Sciatic nerve (tissue), 2 donors: Measurements from ENCODE around the gene EHBP1. TPM values are rescaled to one million over a fixed set of nuclear protein-coding genes. Genes with fewer than 3 reads are reported as not detected.

Experiments used
- ATAC-seq: fragments of 200-7000 bp; cut with Tn5 transposase; one replicate; pipeline ENCODE4 v1.9.1; 2020; ENCODE audit warnings: mild to moderate bottlenecking, moderate library complexity
- DNase-seq: peaks from one replicate; pipeline ENCODE4 v3.0.0-alpha.2; 2020; ENCODE audit warnings: low spot score
- intact Hi-C: fragments of 100-400 bp; cut with DNase I; formaldehyde crosslinking; loops from one replicate; pipeline ENCODE4 v1.14.2; 2022
- total RNA-seq: library from RNA; stranded (reverse); fragmentation: NEBNext Ultra II Directional; extraction: Animal tissue kit (Norgen Biotek cat#: 25700); gene quantifications from one replicate; pipeline ENCODE4 v1.2.1, GENCODE V29; 2021
- donor health status: DM: no; HTN: no; CAD: no.
- donor health status: DM: no; HTN: no; CAD: no.

Gene EHBP1
- total RNA-seq, 1 donor from 2014 or later = 310 TPM

DNA sequence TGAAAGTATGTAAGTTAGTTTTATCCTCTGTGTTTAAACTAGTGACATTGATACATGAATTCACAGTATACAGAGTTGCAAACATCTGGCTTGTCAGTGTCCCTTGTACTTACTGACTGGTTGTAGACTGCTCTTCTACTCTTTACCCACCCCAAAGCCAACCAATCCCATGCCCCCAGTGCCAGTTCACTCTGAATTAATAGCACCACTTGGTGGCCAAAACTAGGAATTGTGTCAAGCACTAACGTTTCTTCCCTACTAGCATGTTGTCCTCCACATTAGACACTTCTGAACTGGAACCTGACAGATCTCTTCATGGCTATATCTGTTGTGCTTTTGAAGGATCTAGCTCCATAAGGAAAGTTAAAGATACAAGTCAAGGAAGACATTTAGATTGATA is 317.9 kb downstream of the EHBP1 start:
- no peak for DNase-seq
- ATAC-seq = no peak
- intact Hi-C loops = no loop called here

DNA sequence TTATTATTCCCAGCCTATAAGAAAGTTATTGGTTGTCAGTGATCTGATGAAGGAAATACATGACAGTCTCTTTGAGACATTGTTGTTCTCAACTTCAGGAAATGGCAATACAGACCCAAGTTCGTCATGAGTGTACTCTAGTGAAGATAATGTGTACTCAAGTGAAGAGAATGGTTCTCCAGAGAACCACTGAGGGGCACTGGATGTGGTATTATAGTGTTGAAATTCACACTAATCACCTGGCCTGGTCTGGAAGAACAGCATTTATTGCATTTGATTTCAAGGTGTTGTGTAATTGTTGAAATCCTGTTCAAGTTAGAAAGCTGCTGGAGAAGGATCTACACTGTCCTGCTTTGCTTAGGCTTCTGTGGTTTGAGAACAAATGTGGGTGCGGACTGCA is 321.7 kb downstream of the EHBP1 start:
- DNase-seq (no peak), ATAC-seq (no peak)
- intact Hi-C loops = no loop called here

DNA sequence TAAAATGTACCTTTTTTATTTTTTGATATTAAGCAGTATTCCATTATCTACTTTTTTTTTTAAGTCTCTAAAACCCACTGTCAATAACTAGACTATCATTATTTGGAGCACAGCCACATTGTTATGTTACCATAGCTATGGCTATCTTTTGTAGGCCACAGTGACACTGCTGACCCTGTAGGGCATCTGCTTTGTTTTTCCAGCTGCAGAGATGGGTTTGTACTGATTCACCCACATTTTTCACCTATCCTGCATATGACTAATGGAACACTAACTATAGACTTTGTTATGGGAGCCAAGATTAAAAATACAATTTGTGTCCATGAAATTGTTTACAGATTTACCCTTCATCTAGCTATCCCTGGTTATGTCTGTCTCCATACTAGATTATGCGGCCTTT is 323.5 kb downstream of the EHBP1 start:
- no peak for DNase-seq
- no peak for ATAC-seq
- intact Hi-C loops = no loop called here

DNA sequence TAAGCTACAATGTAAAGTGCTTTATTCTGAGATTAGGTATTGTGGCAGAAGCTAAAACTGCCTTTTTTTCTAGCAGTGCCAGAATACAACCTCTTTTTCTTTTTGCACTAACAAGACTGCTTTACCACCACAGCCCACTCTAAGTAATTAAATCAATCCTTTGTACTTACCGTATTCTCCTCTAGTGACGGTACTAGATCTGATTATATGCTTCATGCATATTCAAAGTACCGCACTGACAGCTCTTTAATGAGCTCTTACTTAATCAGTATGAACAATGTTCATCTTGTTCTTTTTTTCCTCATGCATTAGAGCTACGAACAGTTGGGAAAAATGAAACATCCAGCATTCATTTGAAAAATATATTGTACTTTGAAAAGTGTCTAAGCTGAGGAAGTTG is 329.0 kb downstream of the EHBP1 start:
- ATAC-seq (no peak), DNase-seq (no peak)
- intact Hi-C loops = no loop called here

DNA sequence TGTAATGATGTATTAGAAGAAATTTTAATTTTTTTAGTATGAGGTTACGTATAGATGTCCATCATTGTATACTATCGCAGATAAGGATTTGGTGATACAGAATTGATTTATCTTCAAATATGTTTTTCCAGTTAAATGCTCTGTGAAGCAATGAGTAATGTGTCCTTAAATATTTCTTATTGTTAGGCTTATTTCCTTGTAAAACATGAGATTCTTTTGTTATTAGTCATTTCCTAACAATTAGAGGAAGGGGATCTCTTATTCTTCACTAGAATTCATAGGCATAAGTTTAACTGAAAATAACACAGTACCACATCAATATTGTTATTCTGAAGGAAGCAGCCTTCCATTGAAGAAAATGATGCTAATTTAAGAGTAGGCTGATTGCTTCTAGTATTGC is 329.7 kb downstream of the EHBP1 start:
- DNase-seq (no peak), ATAC-seq (no peak)
- intact Hi-C loops = no loop called here

DNA sequence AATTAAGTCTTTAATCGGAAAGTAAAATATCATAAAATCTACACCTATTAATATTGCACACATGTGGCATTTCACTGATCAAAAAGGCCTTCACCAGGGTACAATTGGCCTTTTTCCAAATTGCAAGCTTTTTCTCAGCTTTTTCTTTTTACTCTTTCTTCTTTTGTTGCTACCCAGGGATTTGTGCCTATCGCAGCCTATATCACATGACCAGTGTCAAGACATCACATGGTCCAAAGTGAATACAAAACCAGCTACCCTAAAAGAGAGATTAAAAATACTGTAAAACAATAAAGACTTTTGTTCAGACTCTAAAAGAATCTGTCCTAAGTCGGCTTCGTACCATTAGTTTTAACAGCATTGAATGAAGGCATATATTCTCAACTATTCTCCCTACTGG is 330.1 kb downstream of the EHBP1 start:
- ATAC-seq = no peak
- intact Hi-C loops = no loop called here
- DNase-seq = no peak

DNA sequence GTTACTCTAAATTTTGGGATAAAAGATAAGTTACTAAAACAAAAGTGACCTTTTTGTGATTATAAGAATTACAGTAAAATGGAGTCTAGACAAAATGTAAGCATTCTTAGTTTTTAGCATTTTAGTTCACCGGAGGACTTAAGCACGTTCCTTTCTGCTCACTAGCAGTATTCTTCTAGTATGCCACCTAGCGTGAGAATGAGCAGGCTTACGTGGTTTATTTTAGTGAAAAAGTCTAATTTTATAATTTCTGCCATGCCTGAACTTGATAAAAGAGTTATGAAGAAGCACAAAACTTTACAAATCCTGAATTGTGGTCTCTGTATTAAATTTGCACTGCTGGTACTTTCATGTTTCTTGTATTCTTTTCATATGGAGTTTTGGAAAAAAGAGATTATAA is 332.5 kb downstream of the EHBP1 start:
- intact Hi-C loops = no loop called here
- no peak for DNase-seq
- ATAC-seq = no peak

DNA sequence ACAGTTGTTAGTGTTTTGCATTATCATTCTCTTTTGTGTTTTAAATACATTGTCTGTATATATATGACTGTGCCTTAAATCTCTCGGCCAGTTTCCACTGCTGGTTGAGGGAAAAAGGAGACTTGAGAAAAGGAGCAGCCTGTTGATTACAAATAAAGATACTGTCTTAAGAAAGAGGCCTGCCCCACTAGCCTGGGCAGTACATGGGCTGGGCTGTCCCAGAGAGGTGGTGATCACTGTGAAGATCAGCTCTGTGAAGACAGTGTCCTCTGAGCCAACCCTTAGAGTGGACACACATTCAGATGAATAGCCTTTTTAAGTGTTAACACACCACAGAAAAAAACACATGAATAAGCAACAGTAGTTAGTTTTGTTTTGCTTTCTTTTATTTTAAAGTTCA is 335.1 kb downstream of the EHBP1 start:
- ATAC-seq (no peak), DNase-seq (no peak)
- intact Hi-C loops = no loop called here

DNA sequence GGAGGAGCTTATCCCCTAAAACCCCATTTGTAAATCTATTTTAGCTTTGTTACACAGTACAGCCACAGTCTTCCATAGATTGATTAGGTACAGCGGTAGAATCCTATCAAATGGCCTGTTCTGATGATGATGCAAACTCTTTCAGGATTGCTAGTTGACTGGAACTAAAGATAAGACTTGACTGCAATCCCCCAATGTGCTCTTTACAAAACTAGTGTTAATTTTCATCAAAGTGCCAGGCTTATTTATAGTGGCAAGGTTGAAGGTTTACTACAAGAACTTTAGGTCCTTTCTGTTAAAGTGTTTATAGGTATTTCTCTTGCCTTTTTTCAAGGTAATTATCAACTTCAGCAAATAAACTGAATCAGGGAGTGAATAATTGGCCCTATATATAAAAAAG is 336.1 kb downstream of the EHBP1 start:
- DNase-seq (no peak), ATAC-seq (no peak)
- intact Hi-C loops = no loop called here

DNA sequence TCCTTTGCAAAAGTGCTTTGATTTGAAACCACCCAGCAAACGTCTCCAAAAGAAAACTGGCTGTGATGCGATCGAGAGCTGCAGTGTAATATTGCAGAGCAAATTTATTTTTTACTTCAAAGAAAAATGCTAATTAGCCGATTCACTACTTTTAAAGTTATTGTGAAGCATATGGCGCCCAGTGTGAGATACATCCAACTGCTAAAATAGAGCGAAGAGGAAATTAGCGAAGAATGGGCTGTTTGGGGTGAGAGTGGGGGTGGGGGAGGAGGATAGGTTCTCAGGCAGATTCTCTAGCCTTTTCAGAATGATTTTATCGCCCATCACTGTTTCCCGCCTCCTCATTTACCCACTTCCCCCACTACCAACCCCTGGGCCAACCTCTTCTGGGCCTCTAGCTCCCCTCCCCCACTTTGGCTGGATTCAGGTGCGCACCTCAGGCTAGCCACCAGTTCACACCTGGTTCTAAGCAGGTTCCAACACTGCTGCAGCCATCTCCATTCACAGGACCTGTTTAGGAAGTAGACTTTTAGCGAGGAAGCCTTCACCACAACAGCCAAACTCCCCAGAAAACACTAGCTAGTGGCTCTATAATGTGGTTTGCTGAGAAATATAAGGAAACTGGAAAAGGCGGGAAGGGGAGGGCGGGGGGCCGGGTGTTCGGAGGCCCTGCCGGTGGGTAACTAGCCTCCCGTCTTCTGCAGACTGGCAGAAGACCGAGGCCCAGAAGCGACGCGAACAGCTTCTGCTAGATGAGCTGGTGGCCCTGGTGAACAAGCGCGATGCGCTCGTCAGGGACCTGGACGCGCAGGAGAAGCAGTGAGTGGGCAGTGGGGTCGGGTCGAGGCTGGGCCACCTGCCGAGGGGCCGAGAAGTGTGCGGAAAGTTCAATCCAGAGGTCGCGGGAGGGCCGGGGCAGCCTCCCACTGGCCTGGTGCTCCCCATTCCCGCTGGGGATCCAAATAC is 339.1 kb downstream of the EHBP1 start:
- intact Hi-C loops = no loop called here
- DNase-seq (no peak), ATAC-seq (no peak)

DNA sequence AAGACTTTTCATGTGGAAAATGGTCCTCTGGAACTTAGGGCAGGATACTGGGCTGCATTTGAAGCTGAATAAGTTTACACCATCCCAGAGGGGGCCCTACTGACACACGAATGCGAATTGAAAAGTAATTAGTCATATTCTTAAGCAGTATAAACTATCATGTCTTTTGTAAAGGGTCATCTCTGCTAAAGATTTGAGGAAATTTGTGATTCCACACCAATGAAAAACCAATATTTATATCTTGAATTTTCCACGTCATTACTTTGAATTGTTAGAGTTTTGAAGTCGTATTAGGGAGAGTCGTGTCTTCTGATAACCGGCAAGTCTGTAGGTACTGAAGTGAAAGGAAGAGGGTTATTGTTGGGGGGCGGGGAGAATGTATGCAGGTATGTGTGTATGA is 341.0 kb downstream of the EHBP1 start:
- ATAC-seq = no peak
- no peak for DNase-seq
- intact Hi-C loops = no loop called here

DNA sequence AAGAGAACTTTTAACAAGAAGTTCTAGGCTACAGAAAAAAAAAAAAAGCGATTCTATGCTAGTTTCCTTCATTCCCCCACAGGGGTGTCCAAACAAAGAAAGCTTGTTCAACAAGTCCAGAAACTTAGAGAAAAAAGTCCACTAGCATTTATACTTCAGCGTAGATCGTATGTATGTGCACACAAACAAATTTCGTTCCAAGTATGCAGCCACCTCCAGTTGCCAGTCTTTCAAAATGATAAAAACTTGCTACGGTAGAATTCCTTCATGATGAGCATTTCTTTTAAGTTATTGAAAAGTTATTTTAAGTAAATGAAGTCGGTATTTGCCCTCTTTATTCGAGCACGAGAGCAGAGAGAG is 341.4 kb downstream of the EHBP1 start:
- DNase-seq (no peak), ATAC-seq (no peak)
- intact Hi-C loops = no loop called here

DNA sequence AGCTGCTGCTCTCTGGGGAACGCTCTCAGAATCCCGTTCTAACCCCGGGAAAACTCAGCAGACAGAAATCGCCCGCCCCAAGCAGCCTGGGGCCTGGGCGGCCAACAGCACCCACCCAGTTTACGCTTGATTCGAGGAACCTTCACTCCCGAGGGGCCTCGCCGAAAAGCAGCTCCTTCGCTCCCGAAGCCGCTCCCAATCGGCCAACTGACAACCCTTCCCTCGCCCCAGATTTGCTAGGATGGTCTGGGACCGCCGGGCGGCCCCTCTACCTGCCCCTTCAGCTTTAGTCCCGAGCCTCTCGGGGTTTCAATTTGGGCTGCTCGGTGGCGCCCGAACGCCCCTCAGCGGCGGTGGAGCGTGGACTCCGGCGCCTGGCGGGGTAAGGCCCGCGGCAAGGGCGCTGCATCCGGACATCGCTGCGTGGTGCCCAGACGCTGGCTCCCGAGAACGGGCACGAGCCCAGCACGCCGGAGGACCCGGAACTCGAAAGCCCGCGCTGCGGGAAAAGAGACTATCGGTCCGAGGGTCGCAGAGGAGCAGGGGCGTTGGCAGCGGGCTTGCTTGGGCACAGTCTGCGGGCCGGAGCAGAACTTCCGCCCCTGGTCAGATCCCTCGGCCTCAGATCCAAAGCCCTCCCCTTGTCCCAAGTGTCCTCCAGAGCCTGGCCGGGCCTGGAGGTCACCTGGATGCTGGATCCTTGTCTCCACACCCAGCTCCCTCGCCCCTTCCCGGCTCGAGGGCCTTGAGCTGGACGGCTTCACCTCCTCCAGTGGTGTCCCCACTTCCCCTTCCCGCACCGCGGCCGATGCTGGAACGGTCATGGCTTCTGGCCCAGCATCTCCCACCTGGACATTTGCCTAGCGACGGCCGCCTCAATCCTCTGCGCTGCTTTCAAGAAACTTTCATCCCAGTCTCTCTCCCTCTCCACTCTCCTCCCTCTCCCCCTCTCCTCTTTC is 342.1 kb downstream of the EHBP1 start:
- peak; percentile 59 for DNase-seq
- intact Hi-C loops = no loop called here
- no peak for ATAC-seq

DNA sequence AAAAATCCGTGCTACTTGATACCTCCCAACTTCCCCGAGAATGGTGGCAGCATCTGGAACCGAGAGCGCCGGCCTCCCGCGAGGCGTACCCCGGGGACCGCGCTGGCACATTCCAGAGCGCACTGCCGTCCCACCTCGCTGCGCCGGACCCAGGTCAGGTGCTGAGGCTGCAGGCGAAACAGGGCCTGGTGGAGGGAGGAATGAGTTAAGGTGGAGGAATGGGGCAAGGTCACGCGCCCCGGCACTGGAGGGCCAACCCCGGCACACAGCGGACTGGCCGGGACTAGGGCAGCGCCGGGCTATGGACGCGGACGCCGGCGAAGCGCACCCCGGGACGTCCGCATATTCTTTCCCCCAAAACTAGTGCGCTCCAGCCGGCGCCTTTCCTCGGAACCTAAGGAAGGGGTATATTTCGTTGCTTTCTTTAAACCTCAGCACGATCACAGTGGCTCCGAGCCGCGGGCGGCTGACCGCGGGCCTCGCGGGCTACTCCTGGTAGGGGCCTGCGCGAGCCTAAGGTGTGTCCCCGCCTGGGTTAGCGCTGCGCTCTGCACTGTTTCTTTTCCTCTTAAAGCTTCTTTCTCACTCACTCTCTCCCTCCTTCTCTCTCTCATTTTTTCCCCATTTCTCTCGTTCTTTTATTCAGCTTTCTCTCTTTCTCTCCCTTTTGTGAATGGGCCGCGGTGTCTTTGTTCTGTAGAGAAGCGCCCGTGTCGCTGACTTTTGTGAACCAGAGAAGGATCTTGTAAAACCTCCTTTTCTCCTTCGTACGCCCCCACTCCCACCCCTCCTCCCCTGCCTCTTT is 343.1 kb downstream of the EHBP1 start:
- DNase-seq (no peak), ATAC-seq (peak; percentile 6)
- intact Hi-C loops = no loop called here

DNA sequence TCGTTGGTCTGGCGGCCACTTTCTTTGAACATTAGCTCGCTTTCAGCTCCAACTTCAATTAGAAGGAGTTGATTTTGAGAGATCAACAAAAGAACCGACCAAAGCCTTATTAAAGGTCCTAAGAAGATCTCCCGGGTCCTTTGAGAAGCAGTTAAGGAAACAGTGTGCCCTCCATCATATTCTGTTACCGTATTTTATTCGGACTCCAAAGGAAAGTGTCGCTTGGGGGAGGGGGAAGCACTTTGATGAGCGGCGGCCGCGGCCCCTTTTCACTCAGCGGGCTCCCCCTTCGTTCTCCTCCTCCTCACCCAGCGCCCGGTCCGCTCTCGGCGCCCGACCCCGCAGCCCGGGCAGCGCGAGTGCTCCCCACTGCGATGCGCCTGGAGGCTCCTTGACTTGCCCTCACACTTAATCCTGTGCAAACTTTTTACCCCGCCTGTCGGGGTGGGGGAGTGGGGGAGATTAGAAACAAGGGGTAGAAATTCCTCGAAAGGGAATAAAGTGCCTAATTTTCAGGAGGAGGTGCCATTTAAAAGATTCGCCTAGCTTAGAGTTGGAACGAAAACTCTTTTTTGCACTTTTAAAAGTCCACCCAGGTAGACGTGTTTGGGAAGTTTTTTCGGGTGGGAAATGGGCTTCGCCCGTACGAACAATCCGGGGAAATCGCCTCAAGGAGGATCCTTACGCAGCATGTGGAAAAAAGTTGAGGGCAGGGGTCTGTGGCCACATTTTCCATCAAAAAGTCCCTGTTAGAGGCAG is 343.9 kb downstream of the EHBP1 start:
- DNase-seq (no peak), ATAC-seq (no peak)
- intact Hi-C loops = no loop called here

DNA sequence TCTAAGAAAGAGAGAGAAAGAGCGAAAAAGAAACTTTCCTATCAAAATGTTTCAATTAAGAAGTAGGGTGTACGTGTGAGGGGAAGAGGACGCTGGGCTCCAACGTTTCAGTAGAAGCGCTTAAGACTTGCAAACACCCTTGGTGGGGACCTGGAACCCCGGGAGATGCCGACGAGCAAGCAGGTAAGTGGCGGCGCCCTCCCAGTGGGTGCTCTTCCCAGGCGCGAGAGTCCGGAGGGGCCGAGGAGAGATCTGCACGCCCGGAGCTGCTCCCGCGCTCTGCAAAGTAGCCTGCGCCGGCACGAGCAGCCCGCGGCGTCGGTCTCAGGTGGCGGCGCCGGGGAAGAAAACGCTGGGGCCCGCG is 344.4 kb downstream of the EHBP1 start:
- ATAC-seq (no peak), DNase-seq (no peak)
- intact Hi-C loops = no loop called here

DNA sequence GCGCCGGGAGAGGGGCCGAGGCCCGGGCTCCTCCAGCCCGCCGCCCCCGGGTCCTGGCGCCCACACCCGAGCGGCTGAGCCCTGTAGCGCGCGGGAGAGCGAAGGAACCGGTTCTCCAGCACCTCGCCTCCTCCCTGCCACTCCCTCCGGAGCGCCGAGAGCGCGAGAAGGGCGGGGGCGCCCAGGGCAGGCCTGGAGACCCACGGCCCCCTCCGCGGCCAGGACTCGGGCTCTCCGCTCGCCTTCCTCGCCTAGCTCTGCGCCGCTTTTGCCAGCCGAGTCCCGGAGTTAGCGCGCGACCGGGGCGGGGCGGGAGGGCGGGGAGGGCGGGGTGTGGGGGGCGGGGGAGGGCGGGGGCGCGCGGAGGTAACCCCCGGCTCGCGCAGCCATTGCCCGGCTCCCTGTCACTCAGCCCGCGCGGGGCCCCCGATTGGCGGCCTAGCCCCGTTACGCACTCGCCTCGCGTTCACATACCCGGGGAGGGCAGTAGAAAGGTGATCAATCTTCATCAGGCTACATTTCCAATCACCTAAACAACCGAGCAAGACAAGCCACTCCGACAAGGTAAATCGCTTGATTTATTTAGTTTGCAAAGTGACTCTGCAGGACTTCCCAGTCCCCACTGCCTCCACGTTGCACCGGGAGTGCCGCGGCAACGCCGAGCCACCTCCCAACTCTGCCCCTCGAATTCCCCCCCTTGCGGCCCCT is 345.0 kb downstream of the EHBP1 start, which contains the start of gene OTX1:
Gene OTX1, plus strand, starts transcription at position 497 of the 708 bp plus-strand sequence. CDS start 2,161 bp downstream, outside the sequence.
- DNase-seq = peak; percentile 63
- intact Hi-C loops = no loop called here
- ATAC-seq = peak; percentile 16
